HG03432 (cell line): Measurements from ENCODE around the gene IQCF6.
"Not testable (repeated sequence)": the region's sequence is repeated elsewhere in the genome, so short reads cannot be mapped to it uniquely, and the experiment has no call there.

Experiments
- ATAC-seq: cut with Tn5 transposase; IDR thresholded peaks from one replicate; pipeline ENCODE4 v1.9.1; 2021; ENCODE audit warnings: mild to moderate bottlenecking, moderate library complexity; ENCODE audit not compliant: unreplicated experiment

IQCF6 gene

DNA sequence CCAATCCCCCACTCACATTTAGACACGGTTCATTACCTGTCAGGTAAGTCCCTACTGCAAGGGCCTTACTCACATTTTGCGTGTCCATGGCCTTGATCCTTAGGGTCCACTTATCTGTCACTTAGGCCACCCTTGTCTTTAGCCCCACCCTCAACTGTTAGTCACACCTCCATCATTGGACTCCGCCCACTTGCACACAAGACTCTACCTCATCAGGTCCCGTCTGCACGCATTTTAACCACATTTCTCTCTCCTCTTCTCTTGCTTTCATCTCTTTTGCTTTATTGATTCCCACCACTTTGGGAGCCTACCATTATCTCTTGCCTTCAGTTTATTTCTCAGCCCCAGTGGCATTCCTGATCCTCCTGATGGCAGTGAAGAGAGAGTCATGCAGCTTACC, at the start of gene IQCF6:
Gene IQCF6 (minus strand): TSS at position 101 of the 400 bp plus-strand sequence. CDS start 13 bp downstream, at position 88.
- ATAC-seq = no peak

DNA sequence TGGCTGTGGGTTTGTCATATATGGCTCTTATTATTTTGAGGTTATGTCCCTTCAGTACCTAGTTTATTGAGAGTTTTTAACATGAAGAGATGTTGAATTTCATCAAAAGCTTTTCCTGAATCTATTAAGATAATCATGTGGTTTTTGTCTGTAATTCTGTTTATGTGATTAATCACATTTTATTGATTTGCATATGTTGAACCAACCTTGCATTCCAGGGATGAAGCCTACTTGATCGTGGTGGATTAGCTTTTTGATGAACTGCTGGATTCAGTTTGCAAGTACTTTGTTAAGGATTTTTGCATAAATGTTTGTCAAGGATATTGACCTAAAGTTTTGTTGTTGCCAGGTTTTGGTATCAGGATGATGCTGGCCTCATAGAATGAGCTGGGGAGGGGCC, 49.3 kb upstream of the IQCF6 start:
- ATAC-seq = no peak

DNA sequence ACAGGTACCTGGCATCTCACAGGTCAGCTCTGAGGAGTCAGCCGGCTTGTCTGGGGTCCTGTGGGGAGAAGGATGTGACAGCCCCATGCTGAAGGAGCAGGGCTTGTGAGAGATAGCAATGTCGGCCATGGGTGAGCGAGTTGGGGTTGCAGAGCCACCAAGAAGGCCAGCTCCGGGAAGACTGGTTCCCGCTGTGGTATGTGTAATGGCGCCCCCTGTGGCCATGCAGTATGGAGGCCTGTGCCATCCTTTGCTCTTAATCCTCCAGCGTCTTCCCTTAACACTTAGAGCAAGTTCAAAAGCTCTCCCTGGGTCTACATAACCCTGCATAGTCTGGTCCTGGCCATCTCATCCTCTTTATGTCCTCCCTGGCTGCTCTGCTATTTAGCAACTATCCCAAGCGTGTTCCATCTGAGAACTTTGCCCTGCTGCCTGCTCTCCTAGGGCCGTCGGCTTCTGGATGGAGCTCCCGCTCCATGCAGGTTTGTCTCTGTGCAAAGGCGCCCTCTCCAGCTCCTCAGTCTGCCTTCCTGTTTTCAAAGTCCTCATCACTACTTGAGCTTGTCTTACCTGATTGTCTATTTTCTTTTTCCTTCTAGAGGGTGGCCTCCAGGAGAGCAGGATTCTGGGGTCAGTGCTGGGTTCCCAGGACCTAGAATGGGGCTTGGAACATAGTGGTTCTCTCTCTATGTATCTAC, 40.8 kb upstream of the IQCF6 start:
- no peak for ATAC-seq

DNA sequence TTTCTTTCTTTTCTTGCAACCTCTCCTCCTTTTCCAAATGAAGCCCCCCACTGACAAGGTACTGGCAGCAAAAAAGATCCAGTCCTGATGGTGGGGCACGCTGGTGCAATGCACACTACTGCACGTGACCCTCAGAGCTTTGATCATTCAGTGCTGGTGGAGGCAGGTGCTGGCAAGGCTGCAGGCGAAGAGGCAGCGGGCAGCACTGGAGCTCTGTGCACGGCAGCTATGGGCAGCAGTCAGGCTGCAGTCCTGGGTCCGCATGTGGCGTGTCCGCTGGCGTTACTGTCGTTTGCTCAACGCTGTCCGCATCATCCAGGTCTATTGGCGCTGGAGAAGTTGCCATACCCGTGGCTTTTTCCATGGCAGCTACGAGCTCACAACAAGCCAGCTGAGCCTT, 40.1 kb upstream of the IQCF6 start:
- ATAC-seq = no peak

DNA sequence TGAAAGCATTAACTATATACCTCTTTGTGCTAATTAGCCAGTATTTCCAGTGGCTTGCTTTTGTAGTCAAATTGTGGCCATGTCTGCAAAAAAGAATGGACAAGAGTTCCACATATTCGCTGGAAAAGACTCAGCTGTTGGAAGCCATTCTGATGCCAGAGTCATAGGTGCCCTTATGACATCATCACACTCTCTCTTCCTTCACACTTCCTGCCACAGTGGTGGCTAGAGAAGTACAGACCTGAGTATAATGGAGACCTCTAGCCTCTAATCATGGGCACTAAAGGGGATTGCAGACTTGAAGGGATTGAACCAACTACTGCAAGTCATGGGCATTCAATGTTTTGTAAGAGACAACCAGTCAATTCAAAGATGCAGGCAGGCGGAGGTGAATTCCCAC, 38.3 kb upstream of the IQCF6 start:
- no peak for ATAC-seq

DNA sequence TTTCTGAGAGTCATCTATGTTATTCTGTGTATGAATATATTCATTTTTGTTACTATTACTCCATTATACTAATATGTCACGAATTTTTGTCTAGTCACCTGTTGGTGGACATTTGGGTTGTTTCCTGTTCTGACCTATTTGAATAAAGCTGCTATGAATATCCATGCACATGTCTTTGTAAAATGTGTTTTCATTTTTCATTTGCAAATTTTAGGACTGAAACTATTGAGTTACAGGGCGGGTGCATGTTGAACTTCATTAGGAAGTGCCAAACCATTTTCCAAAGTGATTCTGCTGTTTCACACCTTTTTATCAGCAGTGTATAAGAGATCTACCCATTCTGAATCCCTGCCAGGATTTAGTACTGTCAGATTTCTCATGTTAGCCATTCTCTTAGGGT, 37.7 kb upstream of the IQCF6 start:
- no peak for ATAC-seq

DNA sequence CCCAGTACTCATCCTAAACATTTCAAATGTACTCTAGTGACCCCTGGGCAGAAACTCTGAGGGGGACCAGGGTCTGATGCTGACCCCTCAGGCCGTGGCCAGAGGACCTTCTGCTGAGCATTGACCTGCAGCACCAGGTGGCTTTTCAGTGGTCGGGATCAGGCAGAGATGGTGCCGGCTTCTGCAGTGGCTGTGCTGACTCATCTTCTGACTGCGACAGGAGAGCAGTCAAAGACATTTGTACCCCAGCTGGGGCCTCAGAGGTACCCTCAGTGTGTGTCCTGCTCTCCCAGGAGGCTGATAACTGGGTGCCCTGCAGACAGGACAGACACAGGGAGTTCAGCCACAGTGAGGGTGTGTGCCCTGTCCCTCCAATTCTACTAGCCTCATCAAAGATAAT, 36.6 kb upstream of the IQCF6 start:
- ATAC-seq = no peak

DNA sequence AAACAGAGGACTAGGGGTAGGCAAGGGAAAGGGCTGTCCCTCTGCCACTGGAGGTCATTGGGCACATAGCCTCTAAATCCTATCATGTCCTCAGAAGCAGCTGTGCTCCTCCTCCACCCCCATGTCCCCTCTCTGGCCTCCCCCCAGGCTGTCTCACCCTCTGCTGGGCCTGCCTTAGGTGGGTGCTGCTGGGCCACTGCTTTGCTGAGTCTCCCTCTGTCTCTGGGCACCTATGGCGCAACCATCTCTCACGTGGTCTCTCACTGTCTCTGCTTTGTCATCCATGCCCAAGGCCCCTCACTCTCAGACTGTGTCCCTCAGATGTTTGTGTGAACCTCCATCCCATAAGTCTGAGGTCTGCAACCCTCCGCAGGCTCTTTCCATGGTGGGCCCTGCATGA, 35.0 kb upstream of the IQCF6 start:
- no peak for ATAC-seq

DNA sequence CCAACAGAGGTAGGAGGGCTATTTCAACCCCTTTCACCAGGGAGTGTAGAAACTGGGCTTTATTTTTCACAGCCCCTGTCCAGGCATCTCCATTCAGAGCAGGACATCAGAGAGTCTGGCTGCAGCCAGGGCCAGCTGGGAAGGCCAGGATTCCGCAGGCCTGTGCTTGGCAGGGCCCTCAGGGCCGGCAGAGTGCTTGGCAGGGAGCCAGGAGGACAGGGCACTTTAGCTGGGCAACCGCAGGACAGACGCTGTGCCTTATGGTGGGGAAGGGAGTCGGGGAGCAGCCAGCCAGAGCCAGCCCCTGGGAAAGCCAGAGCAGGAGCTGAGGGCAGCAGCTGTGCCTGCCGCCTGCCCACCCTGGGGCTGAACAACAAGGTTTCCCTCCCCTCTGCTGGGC, 34.5 kb upstream of the IQCF6 start:
- ATAC-seq = no peak

DNA sequence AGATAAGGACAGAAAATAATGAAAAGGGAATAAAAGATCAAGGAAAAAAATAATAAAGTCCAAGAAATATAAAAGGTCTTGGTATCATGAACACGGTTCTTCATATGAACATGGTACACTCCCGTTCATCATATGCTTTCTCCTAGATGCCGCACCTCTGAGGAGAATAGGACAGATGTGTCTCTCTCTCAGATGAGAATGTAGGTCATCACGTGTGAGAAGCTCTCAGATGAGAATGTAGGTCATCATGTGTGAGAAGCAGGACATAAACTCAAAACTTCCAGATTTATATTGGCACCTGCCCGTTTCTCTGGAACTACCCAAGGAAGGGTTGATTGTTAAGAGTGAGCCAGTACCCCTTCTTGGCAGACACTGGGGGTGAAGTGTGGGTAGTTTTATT, 29.9 kb upstream of the IQCF6 start:
- no peak for ATAC-seq

DNA sequence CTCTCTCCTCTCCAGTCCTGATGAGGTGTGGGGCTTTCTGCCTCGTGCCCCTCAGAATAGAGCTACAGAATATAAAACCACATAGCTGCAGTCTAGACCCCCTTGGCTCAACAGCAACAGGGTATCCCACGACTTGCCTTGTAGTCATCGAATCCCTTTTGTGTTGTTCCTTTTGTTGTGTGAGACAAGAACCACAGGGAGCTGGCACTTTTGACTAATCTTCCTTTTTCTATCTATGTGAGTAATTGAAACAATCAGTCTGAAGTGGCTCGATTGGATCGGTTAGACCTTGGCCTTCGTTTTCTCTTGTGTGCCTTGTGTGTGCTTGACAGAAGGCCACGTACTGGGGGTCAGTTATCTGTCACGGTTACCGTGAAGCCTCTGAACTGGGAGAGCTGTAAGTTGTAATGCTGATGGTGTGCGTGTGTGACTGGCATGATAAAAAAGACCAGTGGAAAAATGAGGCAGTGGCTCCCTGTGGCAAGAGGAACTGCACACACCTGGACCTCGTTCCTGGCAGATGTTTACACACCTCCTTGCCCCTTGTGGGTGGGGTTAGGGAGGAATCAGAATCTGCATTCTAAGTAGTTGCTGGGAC, 23.2 kb upstream of the IQCF6 start:
- ATAC-seq = no peak

DNA sequence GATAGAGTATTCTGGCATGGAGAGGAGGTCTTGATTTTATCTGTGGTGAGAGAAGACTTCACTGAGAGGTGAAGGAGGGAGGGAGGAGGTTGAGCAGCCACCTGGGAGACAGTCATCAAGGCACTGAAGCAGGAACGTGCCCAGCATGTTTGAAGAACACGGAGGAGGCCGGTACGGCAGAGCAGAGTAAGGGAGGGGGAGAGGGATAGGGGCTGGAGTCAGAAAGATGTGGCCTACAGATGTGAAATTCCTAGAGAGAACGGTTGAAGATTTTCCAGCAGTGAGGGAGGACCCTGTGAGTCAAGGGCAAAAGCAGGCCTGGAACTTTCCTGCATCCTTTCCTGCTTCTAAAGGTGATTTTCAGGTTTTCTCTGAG, 21.7 kb upstream of the IQCF6 start:
- ATAC-seq = no peak

DNA sequence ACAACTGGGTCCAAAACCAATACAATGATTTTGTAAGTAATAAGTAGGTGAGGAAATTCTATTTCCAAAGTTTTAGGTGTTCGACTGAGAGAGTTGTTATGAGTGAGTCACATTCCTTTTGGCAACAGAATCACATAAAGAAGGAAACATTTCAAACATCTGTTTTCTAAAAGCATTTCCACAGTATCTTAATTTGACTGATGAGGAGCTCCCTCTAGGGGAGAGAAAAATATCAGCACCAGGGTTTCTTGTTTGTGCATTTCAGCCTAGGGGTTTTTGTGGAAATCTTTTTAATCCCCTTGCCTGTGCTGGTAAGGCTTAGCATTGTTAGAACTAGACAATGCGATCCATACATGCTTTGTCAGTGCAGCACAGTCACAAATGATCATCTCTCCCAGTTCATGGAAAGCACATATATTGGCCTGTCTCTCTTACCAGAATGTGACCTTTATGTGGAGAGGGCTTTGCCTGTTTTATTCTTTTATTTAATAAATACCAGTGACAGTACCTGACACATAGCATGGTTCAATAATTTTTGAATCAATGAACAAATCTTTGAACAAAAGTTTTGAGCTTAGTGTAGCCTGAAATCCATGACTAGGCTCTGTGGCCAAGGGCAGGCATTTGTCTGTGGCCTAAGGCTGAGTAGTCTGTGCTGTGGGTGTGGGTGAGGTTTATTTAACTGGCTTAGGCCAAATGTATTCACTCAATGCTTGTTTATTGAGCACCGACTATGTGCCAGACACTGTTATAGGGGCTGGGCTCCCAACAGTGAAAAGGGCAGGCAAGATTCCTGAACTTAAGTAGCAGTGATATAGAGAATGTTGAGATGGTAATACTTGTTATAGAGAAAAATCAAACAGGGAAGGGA, 21.1 kb upstream of the IQCF6 start:
- ATAC-seq = no peak

DNA sequence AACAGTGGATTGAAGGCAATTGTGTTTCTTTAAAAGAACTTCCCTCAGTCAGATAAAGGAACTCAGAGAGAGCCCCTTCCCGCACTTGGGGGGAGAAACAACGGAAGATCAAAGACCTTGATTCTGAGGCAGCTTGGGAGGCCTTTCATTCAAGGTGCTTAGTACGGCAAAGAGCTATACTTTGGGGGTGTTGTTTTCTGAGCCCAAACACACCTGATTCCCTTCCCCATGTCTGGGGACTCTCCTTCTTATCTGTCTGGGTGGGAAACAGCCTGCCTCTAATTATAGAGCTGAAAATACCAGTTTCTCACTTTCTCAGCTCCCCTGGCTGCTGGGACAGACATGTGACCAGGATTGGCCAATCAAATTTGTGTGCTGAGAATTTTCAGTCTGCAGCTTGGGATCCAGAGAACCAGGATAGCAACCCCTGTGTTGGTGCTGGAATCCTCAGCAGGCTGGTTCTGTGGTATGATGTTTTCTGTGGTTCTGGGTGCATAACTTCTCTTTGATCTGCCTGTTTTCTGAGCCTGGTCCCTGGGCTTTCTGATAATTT, 19.4 kb upstream of the IQCF6 start:
- no peak for ATAC-seq

DNA sequence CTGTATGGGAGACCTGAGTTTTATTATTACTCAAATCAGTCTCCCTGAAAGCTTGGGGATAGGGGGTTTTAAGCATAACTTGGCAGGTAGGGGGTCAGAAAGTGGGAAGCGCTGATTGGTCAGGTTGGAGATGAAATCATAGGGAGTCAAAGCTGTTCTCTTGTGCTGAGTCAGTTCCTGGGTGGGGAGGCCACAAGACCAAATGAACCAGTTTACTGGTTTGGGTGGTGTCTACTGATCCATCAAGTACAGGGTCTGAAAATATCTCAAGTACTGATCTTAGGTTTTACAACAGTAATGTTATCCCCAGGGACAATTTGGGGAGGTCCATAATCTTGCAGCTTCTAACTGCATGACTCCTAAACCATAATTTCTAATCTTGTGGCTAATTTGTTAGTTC, 17.8 kb upstream of the IQCF6 start:
- no peak for ATAC-seq

DNA sequence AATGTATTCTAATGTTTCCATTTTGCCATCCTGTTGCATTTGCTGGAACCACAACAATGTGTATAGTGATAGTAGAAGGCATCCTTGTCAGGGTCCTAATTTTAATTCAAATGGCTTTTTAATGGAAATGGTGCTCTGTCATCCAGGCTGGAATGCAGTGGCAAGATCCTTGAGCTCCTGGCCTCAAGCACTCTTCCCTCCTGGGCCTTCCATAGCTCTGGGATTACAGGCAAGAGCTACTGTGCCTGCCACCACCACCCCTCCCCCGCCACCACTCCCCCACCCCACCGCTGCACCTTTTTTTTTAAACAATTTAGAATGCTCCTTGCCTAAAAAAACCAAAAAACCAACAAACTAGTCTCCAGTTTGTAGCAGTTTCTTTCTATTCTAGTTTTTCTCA, 15.2 kb upstream of the IQCF6 start:
- ATAC-seq = no peak

DNA sequence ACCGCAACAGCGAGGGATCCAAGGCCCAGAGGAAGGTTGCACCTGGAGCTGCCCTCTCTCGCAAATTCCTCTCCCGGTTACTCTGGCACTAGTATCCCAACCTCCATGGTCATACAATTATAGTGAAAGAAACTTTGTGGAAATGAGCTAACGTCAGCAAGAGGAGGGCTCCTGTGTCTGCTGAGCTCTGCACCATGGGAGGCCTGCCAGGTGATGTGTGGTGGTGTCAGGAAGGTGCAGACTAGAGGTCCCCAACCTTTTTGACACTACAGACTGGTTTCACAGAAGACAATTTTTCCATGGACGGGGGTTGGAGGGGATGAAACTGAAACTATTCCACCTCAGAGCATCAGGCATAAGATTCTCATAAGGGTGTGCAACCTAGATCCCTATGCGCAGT, 13.2 kb upstream of the IQCF6 start:
- no peak for ATAC-seq

DNA sequence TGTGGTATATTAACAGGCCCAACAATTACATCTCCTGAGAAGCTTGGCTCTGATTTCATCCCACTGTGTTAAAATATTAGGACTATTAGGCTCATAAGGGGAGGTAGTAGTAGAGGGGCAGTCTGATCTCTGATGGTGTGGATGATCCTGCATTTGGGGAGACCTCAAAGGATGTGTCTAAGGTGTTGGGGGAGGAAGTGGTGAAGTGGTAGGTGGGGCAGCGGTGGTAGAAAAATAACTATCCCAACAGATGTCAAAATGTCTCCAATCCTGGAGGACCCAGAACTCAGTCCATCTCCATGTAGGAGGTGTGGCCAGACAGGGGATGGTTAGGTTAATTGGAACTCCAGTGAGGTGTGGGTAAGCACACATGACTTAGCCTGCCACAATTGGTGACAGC, 10.4 kb upstream of the IQCF6 start:
- ATAC-seq = no peak

DNA sequence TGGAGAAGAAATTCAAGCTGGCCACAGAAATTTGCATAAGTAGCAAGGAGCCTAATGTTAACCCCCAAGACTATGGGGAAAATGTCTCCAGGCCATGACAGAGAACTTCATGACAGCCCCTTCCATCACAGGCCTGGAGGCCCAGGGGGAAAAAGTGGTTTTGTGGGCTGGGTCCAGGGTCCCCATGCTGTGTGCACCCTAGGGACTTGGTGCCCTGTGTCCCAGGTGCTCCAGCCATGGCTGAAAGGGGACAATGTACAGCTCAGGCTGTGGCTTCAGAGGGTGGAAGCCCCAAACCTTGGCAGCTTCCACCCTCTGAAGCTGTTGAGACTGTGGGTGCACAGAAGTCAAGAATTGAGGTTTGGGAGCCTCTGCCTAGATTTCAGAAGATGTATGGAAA, 8.5 kb upstream of the IQCF6 start:
- not testable (repeated sequence) for ATAC-seq

DNA sequence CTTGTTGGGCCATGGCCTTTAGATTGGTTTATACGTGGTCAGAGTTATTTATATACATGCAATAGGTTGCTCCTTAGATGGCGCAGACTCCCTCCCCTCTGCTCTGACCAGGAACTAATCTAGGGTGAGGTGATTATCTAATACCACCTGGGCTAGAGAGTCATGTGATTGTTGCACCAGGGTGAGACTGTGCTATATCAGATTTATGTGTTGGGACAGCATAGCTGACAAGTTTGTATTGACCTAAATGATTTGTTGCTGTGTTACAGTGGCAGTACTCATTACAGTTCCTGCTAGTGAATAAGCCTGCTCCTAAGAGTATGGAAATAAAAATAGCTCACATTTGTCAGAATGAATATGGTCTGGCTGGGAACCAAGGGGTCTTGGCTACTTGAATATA, 7.2 kb upstream of the IQCF6 start:
- ATAC-seq = no peak

DNA sequence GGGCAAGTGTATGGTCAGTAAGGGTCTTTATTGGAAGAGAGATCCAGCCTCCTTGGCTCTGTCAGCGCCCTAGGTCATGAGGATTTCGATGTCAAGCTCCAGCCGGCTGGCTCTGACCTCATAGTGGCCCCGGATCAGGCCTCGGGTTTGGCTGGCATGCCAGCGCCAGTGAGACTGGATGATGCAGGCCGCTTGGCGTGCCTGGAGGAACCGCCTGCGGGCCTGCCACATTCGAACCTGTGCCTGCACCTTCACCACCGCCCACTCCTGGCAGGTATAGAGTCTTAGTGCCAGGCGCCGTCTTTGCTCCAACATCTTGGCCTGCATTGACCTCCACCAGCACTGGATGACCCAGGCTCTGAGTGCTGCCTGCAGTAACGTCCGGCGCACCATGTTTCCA, 483 bp downstream of the IQCF6 start:
- ATAC-seq = no peak

DNA sequence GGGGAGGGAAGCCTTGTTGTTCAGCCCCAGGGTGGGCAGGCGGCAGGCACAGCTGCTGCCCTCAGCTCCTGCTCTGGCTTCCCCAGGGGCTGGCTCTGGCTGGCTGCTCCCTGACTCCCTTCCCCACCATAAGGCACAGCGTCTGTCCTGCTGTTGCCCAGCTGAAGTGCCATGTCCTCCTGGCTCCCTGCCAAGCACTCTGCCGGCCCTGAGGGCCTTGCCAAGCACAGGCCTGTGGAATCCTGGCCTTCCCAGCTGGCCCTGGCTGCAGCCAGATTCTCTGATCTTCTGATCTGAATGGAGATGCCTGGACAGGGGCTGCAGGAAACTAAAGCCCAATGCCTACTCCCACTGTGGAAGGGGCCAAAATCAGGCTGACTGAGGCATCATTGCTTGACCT, 1.1 kb downstream of the IQCF6 start:
- no peak for ATAC-seq
